GM19324 (cell line): ENCODE results near the gene RGS19.
"Not testable (repeated sequence)": the region's sequence is repeated elsewhere in the genome, so short reads cannot be mapped to it uniquely, and the experiment has no call there.

ENCODE experiments used
- ATAC-seq: cut with Tn5 transposase; IDR thresholded peaks from one replicate; pipeline ENCODE4 v1.9.1; 2021; ENCODE audit warnings: mild to moderate bottlenecking, moderate library complexity; ENCODE audit not compliant: unreplicated experiment, low FRiP score

RGS19 gene

GRCh38 chr20:64079273-64080012 is at the start of gene RGS19:
RGS19 (minus strand) TSS chr20:64079518; CDS start chr20:64076886, 2,632 bp downstream.
- peak; percentile 60 for ATAC-seq

- not testable (repeated sequence) for ATAC-seq
Observed at GRCh38 chr20:64123517-64123916, 44.2 kb upstream of the RGS19 start.

GRCh38 chr20:64122927-64123326 is 43.6 kb upstream of the RGS19 start:
- not testable (repeated sequence) for ATAC-seq

DNA sequence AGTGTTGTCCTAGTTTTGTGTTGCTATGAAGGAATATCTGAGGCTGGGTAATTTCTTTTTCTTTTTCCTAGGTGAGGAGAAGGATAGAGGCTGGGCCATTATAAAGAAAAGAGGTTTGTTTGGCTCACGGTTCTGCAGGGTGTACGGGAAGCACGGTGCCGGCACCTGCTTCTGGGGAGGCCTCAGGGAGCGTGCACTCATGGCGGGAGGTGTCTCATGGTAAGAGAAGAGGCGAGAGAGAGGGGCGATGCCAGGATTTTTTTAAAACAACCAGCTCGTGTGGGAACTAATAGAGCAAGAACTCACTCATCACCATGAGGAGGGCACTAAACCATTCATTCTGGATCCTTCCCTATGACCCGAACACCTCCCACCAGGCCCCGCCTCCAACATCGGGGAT is 42.3 kb upstream of the RGS19 start:
- ATAC-seq: no peak

DNA sequence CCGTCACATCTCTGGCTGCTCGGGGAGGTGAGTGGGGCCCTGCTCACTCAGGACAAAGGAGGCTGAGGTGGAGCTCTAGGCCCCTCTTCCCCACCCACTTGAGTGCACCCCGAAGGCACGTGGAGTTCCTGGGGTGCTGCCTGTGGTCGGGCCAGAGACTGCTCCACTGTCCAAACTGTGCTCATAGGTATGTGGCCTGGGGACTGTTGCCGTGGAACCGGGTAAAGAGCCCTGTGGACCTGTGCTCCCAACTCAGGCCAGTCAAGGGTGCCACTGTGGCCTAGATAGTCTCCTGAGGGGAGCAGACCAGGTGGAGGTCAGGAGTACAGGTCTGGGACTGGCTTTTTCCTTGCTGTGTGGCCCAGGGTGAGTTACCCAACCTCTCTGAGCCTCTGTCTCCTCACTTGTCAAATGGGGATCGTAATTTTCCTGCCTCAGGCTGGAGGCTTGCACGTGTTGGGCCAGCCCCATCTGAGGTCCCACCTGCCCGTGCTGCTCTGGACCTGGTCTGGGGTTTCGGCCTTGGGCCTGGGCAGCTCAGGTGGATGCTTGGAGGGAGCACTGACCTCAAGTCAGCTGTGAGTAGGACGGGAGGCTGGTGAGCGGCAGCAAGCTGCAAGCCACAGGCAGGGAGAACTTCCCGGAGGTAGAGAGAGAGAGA is 40.5 kb upstream of the RGS19 start:
- no peak for ATAC-seq

DNA sequence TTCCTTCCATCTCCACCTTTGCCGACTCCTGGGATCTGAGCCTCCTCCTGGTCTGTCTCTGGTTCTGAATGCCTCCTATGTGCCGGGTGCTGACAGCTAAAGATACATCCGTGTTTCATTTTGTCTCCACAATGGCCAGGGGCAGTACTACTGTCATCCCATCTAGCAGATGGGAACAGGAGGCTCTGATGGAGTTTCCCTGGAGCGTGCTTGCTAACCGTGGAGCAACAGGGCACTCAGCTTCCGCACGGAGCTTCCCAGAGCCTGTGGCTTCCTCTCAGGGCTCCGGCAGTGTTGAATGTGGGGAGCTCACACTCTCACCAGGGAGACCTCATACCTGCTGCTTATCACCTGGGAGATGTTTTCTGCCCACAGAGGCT is 40.0 kb upstream of the RGS19 start:
- ATAC-seq: no peak

DNA sequence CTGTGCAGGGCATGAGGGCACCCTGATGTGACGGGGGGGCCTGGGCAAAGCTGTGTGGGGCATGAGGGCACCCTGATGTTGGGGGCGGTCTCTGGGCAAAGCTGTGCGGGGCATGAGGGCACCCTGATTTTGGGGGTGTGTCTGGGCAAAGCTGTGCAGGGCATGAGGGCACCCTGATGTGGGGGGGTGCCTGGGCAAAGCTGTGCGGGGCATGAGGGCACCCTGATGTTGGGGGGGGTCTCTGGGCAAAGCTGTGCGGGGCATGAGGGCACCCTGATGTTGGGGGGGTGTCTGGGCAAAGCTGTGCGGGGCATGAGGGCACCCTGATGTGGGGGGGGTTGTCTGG is 38.1 kb upstream of the RGS19 start:
- not testable (repeated sequence) for ATAC-seq

DNA sequence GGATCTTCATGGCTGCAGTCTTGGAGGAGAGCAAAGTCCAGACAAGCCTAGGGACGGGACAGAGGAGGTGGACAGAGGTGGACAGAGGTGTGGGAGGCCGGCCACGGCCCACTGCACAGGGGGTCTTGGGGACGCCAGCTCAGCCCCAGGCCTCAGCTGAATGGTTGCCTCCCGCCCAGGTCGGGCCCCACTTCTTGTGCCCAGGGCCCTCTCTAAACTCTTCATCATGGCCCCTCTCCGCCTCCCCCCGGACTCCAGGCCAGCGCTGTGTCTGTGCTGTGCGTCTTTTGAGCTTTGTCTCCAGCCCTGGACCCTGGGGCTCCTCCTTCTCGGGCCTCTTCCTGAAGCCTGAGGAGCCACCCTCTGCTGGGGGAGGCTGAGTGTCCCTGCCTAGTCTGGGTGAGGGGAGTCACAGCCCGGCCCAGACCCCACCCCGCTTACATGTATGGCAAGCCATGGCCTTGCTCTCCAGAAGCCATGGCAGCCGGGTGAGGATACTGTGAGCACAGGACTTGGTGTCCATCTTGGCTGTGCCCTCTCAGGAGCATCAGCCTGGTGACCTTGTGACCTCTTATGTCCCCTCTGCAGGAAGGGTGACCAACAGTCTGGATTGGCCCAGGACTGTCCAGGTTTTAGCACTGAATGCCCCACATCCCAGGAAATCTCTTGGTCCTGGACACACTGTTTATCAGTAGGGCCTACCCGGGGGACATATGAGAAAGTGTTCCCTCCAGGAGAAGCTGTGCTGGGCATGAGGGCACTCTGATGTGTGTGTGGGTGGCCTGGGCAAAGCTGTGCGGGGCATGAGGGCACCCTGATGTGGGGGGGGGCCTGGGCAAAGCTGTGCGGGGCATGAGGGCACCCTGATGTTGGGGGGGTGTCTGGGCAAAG is 37.5 kb upstream of the RGS19 start:
- ATAC-seq: no peak

GRCh38 chr20:64116016-64116415 is 36.7 kb upstream of the RGS19 start:
- ATAC-seq: no peak

DNA sequence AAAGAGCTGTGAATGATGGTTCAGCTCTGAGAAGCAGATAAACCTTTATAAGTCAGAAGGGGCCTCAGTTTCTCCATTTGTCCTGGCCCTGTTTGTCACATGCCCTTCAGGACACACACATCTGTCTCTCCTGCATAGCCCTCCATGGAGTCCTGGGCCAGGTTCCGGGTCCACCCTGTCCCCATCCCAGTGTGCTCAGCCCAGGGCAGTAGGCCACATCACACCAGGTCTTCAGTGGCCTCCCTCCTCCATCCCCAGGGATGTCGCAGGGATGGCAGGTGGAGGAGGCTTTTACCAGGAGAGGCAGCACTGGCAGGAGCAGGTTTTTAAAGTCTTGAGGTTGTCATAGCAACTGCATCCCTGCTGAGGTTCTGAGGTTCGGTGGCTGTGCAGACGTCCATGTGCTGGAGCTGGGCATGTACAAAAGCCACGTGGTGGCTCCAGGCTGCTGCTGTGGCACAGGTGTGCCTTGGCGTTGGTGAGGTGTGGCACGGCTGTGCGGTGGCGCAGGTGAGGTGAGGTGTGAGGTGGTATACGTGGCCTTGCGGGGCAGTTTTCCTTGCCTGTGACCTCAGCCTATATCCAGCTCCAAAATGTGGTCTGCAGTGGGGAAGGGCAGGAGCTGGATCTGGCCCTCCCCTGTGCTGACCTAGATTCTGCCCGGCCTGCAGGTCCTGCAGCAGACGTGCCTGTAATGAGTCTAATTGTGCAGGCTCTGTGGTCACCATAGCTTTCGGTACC is 36.0 kb upstream of the RGS19 start:
- no peak for ATAC-seq

GRCh38 chr20:64114356-64114971 is 35.1 kb upstream of the RGS19 start:
- no peak for ATAC-seq

- ATAC-seq: no peak
Observed at GRCh38 chr20:64113796-64114355, 34.6 kb upstream of the RGS19 start.

DNA sequence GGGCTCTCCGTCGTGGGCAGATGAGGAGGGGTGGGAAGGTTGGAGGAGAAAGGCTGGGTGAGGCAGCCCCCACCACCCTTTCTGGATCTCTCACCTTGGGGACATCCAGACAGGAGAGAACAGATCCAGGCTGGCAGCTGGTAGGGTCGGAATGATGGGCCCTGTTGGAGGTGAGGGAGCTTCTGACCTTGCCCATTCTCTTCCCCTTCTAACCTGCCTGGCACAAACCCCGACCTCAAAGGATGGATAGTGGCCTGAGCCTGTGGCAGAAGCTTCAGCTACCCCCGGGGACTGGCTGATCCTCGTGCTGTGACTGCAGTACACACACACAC is 34.1 kb upstream of the RGS19 start:
- no peak for ATAC-seq

DNA sequence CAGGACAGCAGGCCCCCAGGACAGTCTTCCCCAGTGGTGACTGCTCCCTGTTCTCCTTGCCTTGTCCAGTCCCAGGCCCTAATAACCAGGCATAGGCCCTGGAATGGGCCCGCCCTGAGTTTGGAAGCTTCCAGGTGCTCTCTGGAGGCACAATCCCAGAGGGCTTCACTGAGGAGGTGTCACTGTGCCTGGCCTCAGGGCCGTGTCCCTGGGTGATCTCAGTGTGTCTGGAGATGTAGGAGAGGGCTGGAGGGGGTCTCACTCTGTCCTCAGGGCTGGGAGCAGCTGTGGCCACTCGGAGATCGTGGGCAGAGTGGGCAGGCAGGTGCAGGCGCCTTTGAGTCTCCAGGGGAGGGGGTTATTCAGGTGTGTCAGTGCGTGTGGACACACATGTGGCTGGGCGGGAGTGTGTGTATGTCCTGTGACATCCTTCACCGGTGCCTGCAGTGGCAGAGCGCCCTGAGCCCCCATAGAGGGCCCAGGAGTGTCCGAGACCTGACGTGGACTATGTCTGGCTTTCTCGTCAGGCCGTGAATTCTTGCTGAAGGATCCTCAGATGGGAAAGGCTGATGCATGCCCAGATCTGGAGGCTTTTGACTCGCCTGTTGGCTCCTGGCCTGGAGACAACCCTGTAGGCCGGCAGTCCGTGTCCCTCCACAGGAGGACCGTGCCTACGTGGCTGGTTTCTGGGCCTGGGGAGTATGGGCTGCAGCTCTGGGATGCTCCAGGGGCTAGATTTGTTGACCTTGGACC is 33.5 kb upstream of the RGS19 start:
- ATAC-seq: no peak

DNA sequence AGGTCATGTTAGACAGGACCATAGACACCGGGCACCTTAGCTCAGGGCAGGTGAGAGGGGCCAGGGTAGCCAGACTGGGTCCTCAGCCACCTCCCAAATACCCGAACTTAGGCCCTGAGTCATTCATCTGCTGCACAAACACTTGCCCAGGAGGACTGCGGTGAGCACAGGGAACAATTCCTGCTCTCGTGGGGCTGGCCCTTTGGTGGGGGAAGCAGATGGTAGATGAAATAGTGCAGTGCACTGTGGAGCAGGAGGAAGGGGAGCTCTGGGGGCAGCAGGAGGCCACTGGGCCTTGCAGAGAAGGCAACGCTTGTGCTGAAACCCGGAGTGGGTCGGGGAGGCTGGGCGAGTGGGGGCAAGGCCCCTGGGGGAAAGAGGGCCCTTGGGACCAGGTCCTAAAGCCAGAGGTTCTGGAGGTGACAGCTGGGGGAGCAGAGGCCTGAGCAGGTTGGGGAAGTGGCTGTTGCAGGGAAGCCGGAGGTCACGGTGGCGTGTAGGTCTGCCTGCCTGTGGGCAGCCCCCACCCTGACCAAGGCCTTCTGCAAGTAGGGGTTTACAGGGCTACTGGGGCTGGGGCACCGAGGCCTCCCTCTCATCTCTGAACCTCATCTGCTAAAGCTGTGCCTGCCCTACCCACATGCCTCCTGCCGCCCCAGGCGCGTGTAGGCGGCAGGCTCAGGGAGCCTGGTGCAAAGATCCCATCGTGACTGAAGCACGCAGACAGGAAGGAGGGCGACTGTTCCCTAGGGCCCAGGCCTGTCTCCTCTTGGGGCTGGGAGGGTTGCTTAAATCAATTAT is 32.7 kb upstream of the RGS19 start:
- ATAC-seq: no peak

DNA sequence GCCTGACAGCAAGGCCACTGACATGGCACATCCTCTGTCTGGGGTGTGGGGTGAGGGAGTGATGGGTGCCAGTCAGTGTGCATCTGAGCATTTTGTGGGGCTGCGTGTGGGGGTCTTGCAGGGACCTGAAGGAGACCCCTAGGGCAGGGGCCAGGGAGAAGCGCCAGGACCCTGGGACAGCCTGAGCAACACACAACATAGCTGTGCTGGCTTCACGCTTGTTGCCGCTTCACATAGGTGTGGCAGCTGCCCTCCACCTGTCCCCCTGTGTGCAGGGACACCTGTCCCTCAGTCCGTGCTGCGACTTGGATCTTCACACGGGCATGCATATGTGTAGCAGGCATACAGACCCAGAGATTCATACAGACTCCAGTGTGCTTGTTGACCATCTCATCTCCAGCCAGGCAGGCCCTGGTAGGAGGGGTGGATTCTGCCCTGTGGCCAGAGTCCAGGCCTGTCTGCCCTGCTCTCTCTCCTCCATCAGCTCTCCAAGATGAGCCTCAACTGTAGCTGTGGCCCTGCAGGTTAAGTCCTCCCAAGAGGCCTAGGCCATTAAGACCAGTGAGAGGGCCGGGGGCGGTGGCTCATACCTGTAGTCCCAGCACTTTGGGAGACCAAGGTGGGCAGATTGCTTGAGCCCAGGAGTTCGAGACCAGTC is 31.2 kb upstream of the RGS19 start:
- ATAC-seq: no peak

- no peak for ATAC-seq
Observed at GRCh38 chr20:64109831-64110391, 30.6 kb upstream of the RGS19 start.
